A549 (cell line): ENCODE data around the gene SLC43A1. TPM values are rescaled to one million over a fixed set of nuclear protein-coding genes. Genes with fewer than 3 reads are reported as not detected.

Source experiments
- ATAC-seq, 2 experiments: fragments of 200-7000 bp in 1 of 2; fragments of >200 bp in 1 of 2; cut with Nextera tagmentation in 1 of 2; cut with Tn5 transposase in 1 of 2; 3 replicates each; pipeline versions ENCODE4 v1.8.0 to v1.9.1; 2018 to 2020; ENCODE audit warnings: mild to moderate bottlenecking in 1 of 2, moderate library complexity in 1 of 2
- CTCF ChIA-PET: fragments of 300-600 bp; sonication (Branson Sonifier 250); formaldehyde crosslinking; extraction: SDS; loops from one replicate; lab custom pipeline; 2021; ENCODE audit warnings: antibody characterized with exemption, inconsistent platforms; lab: Yijun Ruan, JAX
- POLR2A ChIA-PET: fragments of 350-600 bp; formaldehyde crosslinking; extraction: SDS; loops from one replicate; lab custom pipeline; 2021; ENCODE audit warnings: antibody characterized with exemption, inconsistent platforms; lab: Yijun Ruan, JAX
- DNase-seq, 2 experiments: peaks; one replicate each; pipeline versions ENCODE4 v3.0.0 to v3.0.0-alpha.2; 2011 to 2016; ENCODE audit warnings: low read depth in 1 of 2, low spot score in 1 of 2
- FAIRE-seq: peaks from 2 replicates; lab custom pipeline; 2011; peaks lifted over from hg19 to GRCh38; lab: Jason Lieb, UNC
- H3K27ac ChIP-seq, 2 experiments: fragments of >200 bp; sonication (Bioruptor Twin); formaldehyde crosslinking; 3 replicates each; pipeline ENCODE4 v1.5.1; 2016 to 2017
- H3K4me1 ChIP-seq: fragments of >200 bp; sonication (Bioruptor Twin); formaldehyde crosslinking; 3 replicates; pipeline ENCODE4 v1.6.1; 2016
- H3K4me2 ChIP-seq: fragments of >200 bp; sonication (Bioruptor Twin); formaldehyde crosslinking; 3 replicates; pipeline ENCODE4 v1.6.1; 2016
- H3K4me3 ChIP-seq: fragments of >200 bp; sonication (Bioruptor Twin); formaldehyde crosslinking; 3 replicates; pipeline ENCODE4 v1.5.1; 2016
- H3K9me3 ChIP-seq: fragments of >200 bp; sonication (Bioruptor Twin); formaldehyde crosslinking; 3 replicates; pipeline ENCODE4 v1.6.1; 2016
- BCL3 ChIP-seq: fragments of >200 bp; sonication (Bioruptor Twin); formaldehyde crosslinking; IDR thresholded peaks from 3 replicates; pipeline ENCODE4 v1.6.1; 2016
- CBX2 ChIP-seq: fragments of 200-600 bp; sonication (generic); IDR thresholded peaks from 2 replicates; pipeline ENCODE4 v1.6.1; 2016; ENCODE audit warnings: low read depth, mild to moderate bottlenecking, borderline replicate concordance
- CHD2 ChIP-seq: fragments of 150-350 bp; IDR thresholded peaks from 2 replicates; pipeline ENCODE4 v1.6.1; 2014; ENCODE audit warnings: low read length; ENCODE audit not compliant: partially characterized antibody
- CHD4 ChIP-seq: fragments of 200-600 bp; sonication (generic); IDR thresholded peaks from 2 replicates; pipeline ENCODE4 v1.6.1; 2016; ENCODE audit warnings: antibody characterized with exemption, mild to moderate bottlenecking, borderline replicate concordance
- E2F6 ChIP-seq: IDR thresholded peaks from 2 replicates; pipeline ENCODE4 v1.6.1; 2012; ENCODE audit warnings: low read depth, borderline replicate concordance
- EP300 ChIP-seq, 2 experiments: fragments of >200 bp; sonication (Bioruptor Twin); formaldehyde crosslinking; IDR thresholded peaks; 2 replicates in 1 of 2; 3 replicates in 1 of 2; pipeline ENCODE4 v1.6.1; 2016 to 2017
- HDAC2 ChIP-seq: fragments of 200-600 bp; sonication (generic); IDR thresholded peaks from 2 replicates; pipeline ENCODE4 v1.6.1; 2016
- HOXB13 ChIP-seq: fragments of 250-450 bp; sonication (Bioruptor Pico); IDR thresholded peaks from 2 replicates; pipeline ENCODE4 v1.5.0; 2020; ENCODE audit warnings: low read depth, mild to moderate bottlenecking, moderate library complexity
- JUNB ChIP-seq: fragments of >200 bp; sonication (Bioruptor Twin); formaldehyde crosslinking; IDR thresholded peaks from 2 replicates; pipeline ENCODE4 v1.6.1; 2016
- KDM1A ChIP-seq: fragments of 200-600 bp; sonication (generic); IDR thresholded peaks from 2 replicates; pipeline ENCODE4 v1.6.1; 2016; ENCODE audit warnings: low read depth, mild to moderate bottlenecking
- MAFK ChIP-seq: fragments of 450-650 bp; IDR thresholded peaks from 2 replicates; pipeline ENCODE4 v1.6.1; 2014; ENCODE audit not compliant: partially characterized antibody
- MYC ChIP-seq: IDR thresholded peaks from 2 replicates; pipeline ENCODE4 v1.6.1; 2012; ENCODE audit warnings: mild to moderate bottlenecking, inconsistent platforms, low read length, improper control_type of control experiment, borderline replicate concordance
- NR3C1 ChIP-seq: fragments of >200 bp; sonication (Bioruptor Twin); formaldehyde crosslinking; IDR thresholded peaks from 3 replicates; pipeline ENCODE4 v1.6.1; 2017
- POLR2A ChIP-seq: IDR thresholded peaks from 2 replicates; pipeline ENCODE4 v1.6.1; 2012; ENCODE audit warnings: mild to moderate bottlenecking, low read length
- RCOR1 ChIP-seq: fragments of 150-350 bp; IDR thresholded peaks from 2 replicates; pipeline ENCODE4 v1.6.1; 2014; ENCODE audit warnings: antibody characterized with exemption, low read length, low read depth
- RNF2 ChIP-seq: fragments of 200-600 bp; sonication (generic); IDR thresholded peaks from 2 replicates; pipeline ENCODE4 v1.6.1; 2016; ENCODE audit warnings: low read depth, mild to moderate bottlenecking, antibody characterized with exemption, moderate library complexity, borderline replicate concordance
- SREBF2 ChIP-seq: fragments of 450-650 bp; IDR thresholded peaks from 2 replicates; pipeline ENCODE4 v1.6.1; 2014; ENCODE audit warnings: mild to moderate bottlenecking, moderate library complexity
- TFCP2L1 ChIP-seq: fragments of 250-450 bp; sonication (Bioruptor Pico); IDR thresholded peaks from 2 replicates; pipeline ENCODE4 v1.5.0; 2021; ENCODE audit warnings: mild to moderate bottlenecking
- TP53 ChIP-seq: fragments of 250-450 bp; sonication (Bioruptor Pico); IDR thresholded peaks from 2 replicates; pipeline ENCODE4 v1.5.0; 2021; ENCODE audit warnings: mild to moderate bottlenecking, moderate library complexity
- ZC3H11A ChIP-seq: fragments of 450-650 bp; IDR thresholded peaks from 2 replicates; pipeline ENCODE4 v1.6.1; 2014; ENCODE audit warnings: antibody characterized with exemption, mild to moderate bottlenecking
- ZFP36 ChIP-seq: fragments of 450-650 bp; IDR thresholded peaks from 2 replicates; pipeline ENCODE4 v1.6.1; 2014; ENCODE audit warnings: borderline replicate concordance; ENCODE audit not compliant: partially characterized antibody
- ZSCAN20 ChIP-seq: fragments of 250-450 bp; sonication (Bioruptor Pico); IDR thresholded peaks from 2 replicates; pipeline ENCODE4 v1.8.0; 2022; ENCODE audit warnings: mild to moderate bottlenecking, moderate library complexity
- WGBS: methylation state at CpG from one replicate; pipeline ENCODE4 v1.1.6; 2017; ENCODE audit errors: missing lambda C conversion rate; 5-methylcytosine and 5-hydroxymethylcytosine counted together
- polyA plus RNA-seq, 4 experiments: library from polyadenylated mRNA; depleted of rRNA in 3 of 4; stranded (reverse); fragments of >200 nt; fragmentation: RNase III in 1 of 4; extraction: RNeasy Plus Mini Kit Qiagen cat#74134 plus additional on column Dnase treatment in 1 of 4; gene quantifications; 2 replicates in 3 of 4; 3 replicates in 1 of 4; pipeline ENCODE4 v1.2.3, GENCODE V29; 2011 to 2017
- TF ChIP-seq, protein P1 (sequence below): fragments of 200-600 bp; sonication (generic); IDR thresholded peaks from 2 replicates; pipeline ENCODE4 v1.6.1; 2016; ENCODE audit warnings: antibody characterized with exemption, mild to moderate bottlenecking, moderate library complexity
- TF ChIP-seq, protein P2 (sequence below): fragments of 250-450 bp; sonication (Bioruptor Pico); IDR thresholded peaks from 2 replicates; pipeline ENCODE4 v1.5.0; 2020; ENCODE audit warnings: low read depth, mild to moderate bottlenecking, moderate library complexity
- TF ChIP-seq, protein P3 (sequence below): fragments of 250-450 bp; sonication (Bioruptor Pico); IDR thresholded peaks from 2 replicates; pipeline ENCODE4 v1.5.0; 2021; ENCODE audit warnings: mild to moderate bottlenecking, moderate library complexity, borderline replicate concordance
- TF ChIP-seq, protein P4 (sequence below): fragments of >200 bp; sonication (Bioruptor Twin); formaldehyde crosslinking; IDR thresholded peaks from 2 replicates; pipeline ENCODE4 v1.6.1; 2016

Gene SLC43A1
- polyA plus RNA-seq, 2 of the 4 experiments (the other 2 are of a cell fraction), result 1.0 to 4.6 TPM

GRCh38 chr11:57483562-57483918 is 32.0 kb downstream of the SLC43A1 start:
- ChIA-PET POLR2A (no interaction called here), CTCF (interaction anchor here (0.7 to 10.1 kb wide), 23 partner anchors 12 to 161 kb away, joined by 3 to 228 read pairs (median 4); partner anchors contain the start of genes P2RX3, RTN4RL2, SLC43A1 and UBE2L6)
- H3K4me2 ChIP-seq, result peak overlapping the region; percentile 96
- TF ChIP-seq BCL3 (no peak), CBX2 (no peak), JUNB (no peak), HDAC2 (no peak), ZSCAN20 (no peak), MYC (no peak), ZC3H11A (no peak), KDM1A (peak; percentile 55), CHD4 (no peak), RCOR1 (no peak), CHD2 (no peak), ZFP36 (peak; percentile 80), NR3C1 (no peak), EP300 (IDR thresholded peaks at IDR 0.05) (no peak), MAFK (no peak)
- TF ChIP-seq, protein P1, sequence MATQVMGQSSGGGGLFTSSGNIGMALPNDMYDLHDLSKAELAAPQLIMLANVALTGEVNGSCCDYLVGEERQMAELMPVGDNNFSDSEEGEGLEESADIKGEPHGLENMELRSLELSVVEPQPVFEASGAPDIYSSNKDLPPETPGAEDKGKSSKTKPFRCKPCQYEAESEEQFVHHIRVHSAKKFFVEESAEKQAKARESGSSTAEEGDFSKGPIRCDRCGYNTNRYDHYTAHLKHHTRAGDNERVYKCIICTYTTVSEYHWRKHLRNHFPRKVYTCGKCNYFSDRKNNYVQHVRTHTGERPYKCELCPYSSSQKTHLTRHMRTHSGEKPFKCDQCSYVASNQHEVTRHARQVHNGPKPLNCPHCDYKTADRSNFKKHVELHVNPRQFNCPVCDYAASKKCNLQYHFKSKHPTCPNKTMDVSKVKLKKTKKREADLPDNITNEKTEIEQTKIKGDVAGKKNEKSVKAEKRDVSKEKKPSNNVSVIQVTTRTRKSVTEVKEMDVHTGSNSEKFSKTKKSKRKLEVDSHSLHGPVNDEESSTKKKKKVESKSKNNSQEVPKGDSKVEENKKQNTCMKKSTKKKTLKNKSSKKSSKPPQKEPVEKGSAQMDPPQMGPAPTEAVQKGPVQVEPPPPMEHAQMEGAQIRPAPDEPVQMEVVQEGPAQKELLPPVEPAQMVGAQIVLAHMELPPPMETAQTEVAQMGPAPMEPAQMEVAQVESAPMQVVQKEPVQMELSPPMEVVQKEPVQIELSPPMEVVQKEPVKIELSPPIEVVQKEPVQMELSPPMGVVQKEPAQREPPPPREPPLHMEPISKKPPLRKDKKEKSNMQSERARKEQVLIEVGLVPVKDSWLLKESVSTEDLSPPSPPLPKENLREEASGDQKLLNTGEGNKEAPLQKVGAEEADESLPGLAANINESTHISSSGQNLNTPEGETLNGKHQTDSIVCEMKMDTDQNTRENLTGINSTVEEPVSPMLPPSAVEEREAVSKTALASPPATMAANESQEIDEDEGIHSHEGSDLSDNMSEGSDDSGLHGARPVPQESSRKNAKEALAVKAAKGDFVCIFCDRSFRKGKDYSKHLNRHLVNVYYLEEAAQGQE, result no peak
- TF ChIP-seq, protein P2, sequence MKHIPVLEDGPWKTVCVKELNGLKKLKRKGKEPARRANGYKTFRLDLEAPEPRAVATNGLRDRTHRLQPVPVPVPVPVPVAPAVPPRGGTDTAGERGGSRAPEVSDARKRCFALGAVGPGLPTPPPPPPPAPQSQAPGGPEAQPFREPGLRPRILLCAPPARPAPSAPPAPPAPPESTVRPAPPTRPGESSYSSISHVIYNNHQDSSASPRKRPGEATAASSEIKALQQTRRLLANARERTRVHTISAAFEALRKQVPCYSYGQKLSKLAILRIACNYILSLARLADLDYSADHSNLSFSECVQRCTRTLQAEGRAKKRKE, result no peak
- FAIRE-seq (no peak), DNase-seq (no peak), ATAC-seq (no peak)
- H3K4me3 ChIP-seq, result peak overlapping the region; percentile 48; the same call in 2 of the 3 replicates
- peaks cover 26% of the 10 kb centered on the region for H3K4me1 ChIP-seq
- H3K9me3 ChIP-seq, result no peaks in the 10 kb centered on the region
- 39% methylated on average over 3 of the region's 3 CpGs for WGBS
- H3K27ac ChIP-seq, result peak overlapping the region; percentile 68 to 85; a peak in 5 of 6 replicates

DNA sequence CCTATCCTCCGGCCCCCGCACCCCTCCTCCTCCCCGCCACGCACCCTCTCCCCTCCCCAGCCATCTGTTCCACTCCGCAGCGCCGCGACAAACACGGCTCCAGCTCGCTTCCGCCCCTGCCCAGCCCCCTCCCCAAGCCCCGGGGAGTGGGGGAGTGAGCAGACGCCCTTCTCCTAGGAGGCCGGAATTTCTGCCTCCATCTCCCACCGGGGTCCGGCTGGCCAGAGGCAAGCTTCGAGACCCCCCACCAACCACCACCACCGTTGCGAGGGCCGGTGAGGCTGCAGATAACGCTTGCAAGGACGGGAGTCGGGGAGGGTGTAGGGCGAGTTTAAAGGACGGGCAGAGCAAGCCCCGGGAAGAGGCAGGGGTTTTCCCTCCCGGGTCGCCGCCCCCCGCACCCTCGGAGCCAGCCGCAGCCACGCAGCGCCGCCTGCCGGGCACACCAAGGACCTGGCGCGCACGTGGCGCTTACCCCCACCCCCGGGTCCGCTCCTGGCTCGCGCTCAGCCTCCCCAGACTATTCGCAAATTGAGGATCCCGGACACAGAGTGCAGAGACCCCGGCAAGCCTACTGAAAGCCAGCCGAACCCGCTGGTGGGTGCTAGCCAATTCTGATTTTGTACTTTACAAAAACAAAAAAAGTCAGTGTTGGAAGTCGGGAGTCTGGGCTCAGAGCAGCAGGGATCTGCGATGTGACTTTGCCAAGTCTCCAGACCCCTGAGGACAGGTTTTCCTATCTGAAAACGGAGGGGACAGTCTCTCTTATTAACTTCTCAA is 32.5 kb downstream of the SLC43A1 start:
- Histone ChIP-seq H3K9me3 (no peaks in the 10 kb centered on the region), H3K4me2 (peak overlapping the region; percentile 96), H3K4me3 (peak overlapping the region; percentile 48), H3K27ac (peak overlapping the region; percentile 68 to 85), H3K4me1 (peaks cover 27% of the 10 kb centered on the region)
- FAIRE-seq (no peak), DNase-seq (peak; percentile 44 to 72), ATAC-seq (peak; percentile 33 to 62; a peak in 3 of 6 replicates)
- 21% methylated on average over 16 of the region's 52 CpGs for WGBS
- POLR2A ChIA-PET, result no interaction called here
- CTCF ChIA-PET, result interaction anchor here (0.6 to 10.1 kb wide), 35 partner anchors 12 to 161 kb away, joined by 3 to 228 read pairs (median 3); partner anchors contain the start of genes RTN4RL2 and SLC43A1
- TF ChIP-seq, protein P3, sequence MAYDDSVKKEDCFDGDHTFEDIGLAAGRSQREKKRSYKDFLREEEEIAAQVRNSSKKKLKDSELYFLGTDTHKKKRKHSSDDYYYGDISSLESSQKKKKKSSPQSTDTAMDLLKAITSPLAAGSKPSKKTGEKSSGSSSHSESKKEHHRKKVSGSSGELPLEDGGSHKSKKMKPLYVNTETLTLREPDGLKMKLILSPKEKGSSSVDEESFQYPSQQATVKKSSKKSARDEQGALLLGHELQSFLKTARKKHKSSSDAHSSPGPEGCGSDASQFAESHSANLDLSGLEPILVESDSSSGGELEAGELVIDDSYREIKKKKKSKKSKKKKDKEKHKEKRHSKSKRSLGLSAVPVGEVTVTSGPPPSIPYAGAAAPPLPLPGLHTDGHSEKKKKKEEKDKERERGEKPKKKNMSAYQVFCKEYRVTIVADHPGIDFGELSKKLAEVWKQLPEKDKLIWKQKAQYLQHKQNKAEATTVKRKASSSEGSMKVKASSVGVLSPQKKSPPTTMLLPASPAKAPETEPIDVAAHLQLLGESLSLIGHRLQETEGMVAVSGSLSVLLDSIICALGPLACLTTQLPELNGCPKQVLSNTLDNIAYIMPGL (CRISPR knock-in tag), result no peak
- peak; percentile 52; the same call in 1 of the 2 replicates for TF ChIP-seq E2F6
- TF ChIP-seq HOXB13, result no peak
- no peak for TF ChIP-seq POLR2A
- TF ChIP-seq MAFK, result no peak
- no peak for TF ChIP-seq SREBF2
- TF ChIP-seq, protein P2, result no peak
- no peak for TF ChIP-seq CHD4
- TF ChIP-seq TP53 (CRISPR knock-in tag), result no peak
- TF ChIP-seq, protein P4, sequence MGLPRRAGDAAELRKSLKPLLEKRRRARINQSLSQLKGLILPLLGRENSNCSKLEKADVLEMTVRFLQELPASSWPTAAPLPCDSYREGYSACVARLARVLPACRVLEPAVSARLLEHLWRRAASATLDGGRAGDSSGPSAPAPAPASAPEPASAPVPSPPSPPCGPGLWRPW, result no peak
- TF ChIP-seq ZC3H11A, result no peak
- TF ChIP-seq RCOR1, result no peak
- no peak for TF ChIP-seq TFCP2L1
- no peak for TF ChIP-seq RNF2
